Measurements from ENCODE around the gene CFAP45.

The CFAP45 gene

DNA sequence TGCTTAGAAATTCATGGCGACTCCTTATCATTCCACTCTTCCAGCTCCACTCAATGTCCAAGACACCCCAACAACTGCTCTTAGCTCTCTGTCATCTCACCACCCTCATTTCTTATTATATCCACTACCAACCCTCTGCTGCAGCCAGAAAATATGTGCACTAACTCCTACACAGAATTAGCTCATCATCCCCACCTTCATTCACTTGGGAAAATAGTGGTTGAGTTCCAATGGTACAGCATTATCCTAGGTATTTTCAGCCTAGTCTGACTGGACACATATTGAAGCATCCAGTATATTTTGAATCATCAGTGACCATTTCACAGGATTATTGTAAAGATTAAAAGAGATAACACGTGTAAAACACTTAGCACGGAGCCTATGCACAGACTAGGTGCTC, 20.8 kb downstream of the CFAP45 start:
- Mint-ChIP-seq H3K27ac (no peak overlapping the region), H3K36me3 (ENCODE audit: low read depth) (no peaks in the 10 kb centered on the region), H3K27me3 (ENCODE audit: low read depth) (peaks cover 10% of the 10 kb centered on the region), H3K9me3 (no peaks in the 10 kb centered on the region), H3K4me1 (no peaks in the 10 kb centered on the region), H3K4me3 (no peak overlapping the region)
- TF ChIP-seq, protein P1, sequence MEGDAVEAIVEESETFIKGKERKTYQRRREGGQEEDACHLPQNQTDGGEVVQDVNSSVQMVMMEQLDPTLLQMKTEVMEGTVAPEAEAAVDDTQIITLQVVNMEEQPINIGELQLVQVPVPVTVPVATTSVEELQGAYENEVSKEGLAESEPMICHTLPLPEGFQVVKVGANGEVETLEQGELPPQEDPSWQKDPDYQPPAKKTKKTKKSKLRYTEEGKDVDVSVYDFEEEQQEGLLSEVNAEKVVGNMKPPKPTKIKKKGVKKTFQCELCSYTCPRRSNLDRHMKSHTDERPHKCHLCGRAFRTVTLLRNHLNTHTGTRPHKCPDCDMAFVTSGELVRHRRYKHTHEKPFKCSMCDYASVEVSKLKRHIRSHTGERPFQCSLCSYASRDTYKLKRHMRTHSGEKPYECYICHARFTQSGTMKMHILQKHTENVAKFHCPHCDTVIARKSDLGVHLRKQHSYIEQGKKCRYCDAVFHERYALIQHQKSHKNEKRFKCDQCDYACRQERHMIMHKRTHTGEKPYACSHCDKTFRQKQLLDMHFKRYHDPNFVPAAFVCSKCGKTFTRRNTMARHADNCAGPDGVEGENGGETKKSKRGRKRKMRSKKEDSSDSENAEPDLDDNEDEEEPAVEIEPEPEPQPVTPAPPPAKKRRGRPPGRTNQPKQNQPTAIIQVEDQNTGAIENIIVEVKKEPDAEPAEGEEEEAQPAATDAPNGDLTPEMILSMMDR (IDR thresholded peaks at IDR 0.05; ENCODE audit: unreplicated experiment in 3 of 3): no peak

DNA sequence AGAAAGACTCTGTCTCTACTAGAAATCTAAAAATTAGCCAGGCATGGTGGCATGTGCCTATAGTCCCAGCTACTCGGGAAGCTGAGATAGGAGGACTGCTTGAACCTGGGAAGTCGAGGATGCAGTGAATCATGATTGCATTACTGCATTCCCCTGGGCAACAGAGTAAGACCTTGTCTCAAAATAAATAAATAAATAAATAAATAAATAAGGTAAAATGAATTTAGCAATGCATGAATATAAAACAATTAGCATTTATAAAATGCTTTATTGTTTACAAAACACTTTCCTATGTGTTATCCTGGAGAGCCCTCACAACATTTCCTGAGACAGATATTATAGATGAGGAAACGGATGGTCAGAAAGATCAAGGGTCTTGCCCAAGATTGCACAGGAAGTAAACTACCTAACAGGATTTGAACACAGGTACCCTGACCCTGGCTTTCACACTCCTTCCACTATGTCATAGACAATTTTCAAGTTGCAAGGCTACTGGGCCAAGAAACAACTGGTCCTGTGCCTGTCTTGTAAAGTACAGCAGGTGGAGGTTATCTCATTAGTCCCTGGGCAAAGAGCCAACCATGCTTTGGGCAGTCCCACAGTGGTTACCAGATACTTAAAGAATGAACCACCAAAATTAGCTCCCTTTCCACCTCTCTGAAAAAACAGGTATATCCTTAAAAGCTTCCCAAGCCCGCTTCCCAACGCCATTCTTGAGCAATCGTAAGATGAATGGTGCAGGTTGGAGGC, 22.1 kb downstream of the CFAP45 start:
- no peak overlapping the region for H3K27ac Mint-ChIP-seq
- no peak overlapping the region for H3K4me3 Mint-ChIP-seq
- no peaks in the 10 kb centered on the region for H3K36me3 Mint-ChIP-seq (ENCODE audit: low read depth)
- TF ChIP-seq, protein P1 (IDR thresholded peaks at IDR 0.05; ENCODE audit: unreplicated experiment in 3 of 3): no peak
- peaks cover 18% of the 10 kb centered on the region for H3K27me3 Mint-ChIP-seq (ENCODE audit: low read depth)
- H3K9me3 Mint-ChIP-seq: no peaks in the 10 kb centered on the region
- no peaks in the 10 kb centered on the region for H3K4me1 Mint-ChIP-seq

DNA sequence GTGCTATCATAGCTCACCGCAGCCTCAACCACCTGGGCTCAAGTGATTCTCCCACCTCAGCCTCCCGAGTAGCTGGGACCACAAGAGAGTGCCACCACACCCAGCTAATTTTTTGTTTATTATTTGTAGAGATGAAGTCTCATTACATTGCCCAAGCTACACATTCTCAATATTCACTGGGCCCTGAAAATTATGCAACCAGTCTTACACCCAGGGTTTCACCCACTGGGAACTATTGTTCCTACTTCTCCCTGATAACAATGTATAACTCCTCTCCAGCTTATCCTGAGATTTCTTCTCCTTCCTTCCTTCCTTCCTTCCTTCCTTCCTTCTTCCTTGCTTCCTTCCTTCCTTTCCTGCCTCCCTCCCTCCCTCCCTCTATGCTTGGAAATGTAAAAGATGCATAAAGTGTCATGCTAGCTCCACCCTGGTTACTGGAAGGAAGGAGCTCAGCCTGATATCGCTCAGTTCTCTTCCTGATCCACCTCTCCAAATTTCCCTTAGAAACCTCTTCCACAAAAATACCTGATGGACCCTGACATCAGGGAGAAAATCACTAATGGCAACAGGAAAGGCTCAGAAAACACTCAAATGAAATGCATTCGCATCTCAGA, 26.3 kb downstream of the CFAP45 start:
- H3K36me3 Mint-ChIP-seq (ENCODE audit: low read depth): no peaks in the 10 kb centered on the region
- no peak overlapping the region for H3K4me3 Mint-ChIP-seq
- peak overlapping the region in 1 of 3 experiments; percentile 83 for H3K27ac Mint-ChIP-seq
- TF ChIP-seq, protein P1 (IDR thresholded peaks at IDR 0.05; ENCODE audit: unreplicated experiment in 3 of 3): no peak
- peaks cover 28% of the 10 kb centered on the region for H3K27me3 Mint-ChIP-seq (ENCODE audit: low read depth)
- H3K9me3 Mint-ChIP-seq: no peaks in the 10 kb centered on the region
- H3K4me1 Mint-ChIP-seq: no peaks in the 10 kb centered on the region

DNA sequence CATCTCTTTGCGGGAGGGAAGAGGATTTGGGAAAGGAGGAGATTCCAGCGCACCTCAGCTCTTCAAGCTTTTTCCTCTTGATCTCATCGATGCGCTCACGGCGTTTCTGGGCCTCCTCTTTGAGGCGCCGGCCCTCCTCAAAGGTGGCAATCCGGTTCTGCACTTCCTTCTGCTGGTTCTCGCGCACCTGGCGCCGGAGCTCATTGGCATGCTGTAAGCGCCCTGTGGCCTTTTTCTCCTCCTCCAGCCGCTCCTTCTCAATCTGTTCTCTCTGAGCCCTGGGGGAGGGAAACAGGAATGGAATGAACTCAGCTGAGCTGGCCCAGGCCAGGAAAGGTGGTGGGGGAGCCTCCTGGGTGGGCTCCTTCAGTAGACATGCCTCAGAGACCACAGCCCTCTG, 27.1 kb downstream of the CFAP45 start:
- Mint-ChIP-seq H3K27ac (peak overlapping the region; percentile 63 to 83 (median 75)), H3K36me3 (ENCODE audit: low read depth) (no peaks in the 10 kb centered on the region), H3K4me3 (peak overlapping the region; percentile 45 to 70 (median 63)), H3K9me3 (no peaks in the 10 kb centered on the region), H3K27me3 (ENCODE audit: low read depth) (peaks cover 24% of the 10 kb centered on the region), H3K4me1 (peaks cover 3% of the 10 kb centered on the region)
- TF ChIP-seq, protein P1 (IDR thresholded peaks at IDR 0.05; ENCODE audit: unreplicated experiment in 3 of 3): no peak

DNA sequence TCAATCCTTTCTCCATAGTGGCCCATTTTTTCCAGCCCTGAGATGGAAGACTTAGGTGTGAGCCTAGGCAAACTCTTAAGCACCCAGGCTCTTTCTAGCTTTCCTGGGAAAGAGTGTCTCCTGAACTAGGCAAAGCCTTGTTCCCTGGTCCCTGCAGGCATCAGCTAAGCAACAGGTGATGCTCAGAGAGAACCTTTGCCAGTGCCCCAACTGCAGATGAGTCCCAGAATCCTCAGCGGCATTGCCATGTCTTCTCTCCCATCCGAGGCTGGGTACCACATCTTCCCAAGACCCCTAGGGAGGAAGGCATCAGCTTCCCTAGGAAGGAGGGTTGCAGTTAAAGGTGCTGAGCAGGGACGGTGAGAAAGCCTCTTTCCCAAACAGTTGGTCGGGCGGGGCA, 29.3 kb downstream of the CFAP45 start:
- H3K9me3 Mint-ChIP-seq: no peaks in the 10 kb centered on the region
- H3K4me1 Mint-ChIP-seq: peaks cover 16% of the 10 kb centered on the region
- peak overlapping the region in 1 of 3 experiments; percentile 80 for H3K27ac Mint-ChIP-seq
- TF ChIP-seq, protein P1 (IDR thresholded peaks at IDR 0.05; ENCODE audit: unreplicated experiment in 3 of 3): no peak
- peaks cover 31% of the 10 kb centered on the region for H3K27me3 Mint-ChIP-seq (ENCODE audit: low read depth)
- no peak overlapping the region for H3K4me3 Mint-ChIP-seq
- H3K36me3 Mint-ChIP-seq (ENCODE audit: low read depth): no peaks in the 10 kb centered on the region

All from nephron (organoid).